Endothelial cell of umbilical vein (primary cell): ENCODE measurements around the gene WWC1. TPM values are rescaled to one million over a fixed set of nuclear protein-coding genes. Genes with fewer than 3 reads are reported as not detected.

ENCODE experiments used
- BruUV-seq: library from RNA; stranded (reverse); fragments of 400-500 nt; replicated peaks from 2 replicates; lab custom pipeline; 2021; lab: Mats Ljungman, UMichigan
- CTCF ChIA-PET: fragments of 300-600, 350-600 bp; sonication (Branson Sonifier 250); formaldehyde crosslinking; loops from one replicate; lab custom pipeline; 2021; ENCODE audit warnings: antibody characterized with exemption, inconsistent platforms; lab: Charles Lee
- POLR2A ChIA-PET: fragments of 300-600, 350-600 bp; sonication (Branson Sonifier 250); formaldehyde crosslinking; loops from one replicate; lab custom pipeline; 2021; ENCODE audit warnings: antibody characterized with exemption, inconsistent platforms; lab: Charles Lee
- DNase-seq: peaks from one replicate; pipeline ENCODE4 v3.0.0-alpha.2; 2011; ENCODE audit warnings: low read depth, low spot score
- FAIRE-seq: peaks from 2 replicates; lab custom pipeline; 2011; peaks lifted over from hg19 to GRCh38; lab: Jason Lieb, UNC
- H2AFZ ChIP-seq: 2 replicates; pipeline ENCODE4 v1.6.0; 2012; ENCODE audit warnings: low read depth, low read length, control low read depth, inconsistent platforms
- H3K27ac ChIP-seq: 2 replicates; pipeline ENCODE4 v1.5.1; 2011; ENCODE audit warnings: low read depth, mild to moderate bottlenecking, control low read depth, low read length, moderate library complexity; ENCODE audit not compliant: insufficient read depth
- H3K27me3 ChIP-seq, 2 experiments: 2 replicates each; pipeline versions ENCODE4 v1.6.0 to v1.6.1; 2011; ENCODE audit warnings: low read length in 2 of 2, mixed read lengths in 1 of 2; ENCODE audit not compliant: control insufficient read depth in 2 of 2, insufficient read depth in 2 of 2
- H3K36me3 ChIP-seq, 2 experiments: 2 replicates in 1 of 2; 3 replicates in 1 of 2; pipeline ENCODE4 v1.5.1; 2011; ENCODE audit warnings: low read length in 2 of 2, mild to moderate bottlenecking in 1 of 2, moderate library complexity in 1 of 2; ENCODE audit not compliant: control insufficient read depth in 2 of 2, insufficient read depth in 2 of 2; ENCODE audit errors: extremely low read depth in 1 of 2
- H3K4me1 ChIP-seq: 3 replicates; pipeline ENCODE4 v1.5.1; 2011; ENCODE audit warnings: mild to moderate bottlenecking, low read length; ENCODE audit not compliant: control insufficient read depth, insufficient read depth; ENCODE audit errors: extremely low read depth
- H3K4me2 ChIP-seq: 2 replicates; pipeline ENCODE4 v1.6.1; 2011; ENCODE audit warnings: low read length, control low read depth, mixed read lengths; ENCODE audit not compliant: insufficient read depth
- H3K4me3 ChIP-seq, 3 experiments: fragments of 200-600 bp in 1 of 3; sonication (generic), shearing (Covaris generic) in 1 of 3; replicated peaks in 1 of 3; 2 replicates each; pipeline ENCODE4 v1.5.1; 2011 to 2016; ENCODE audit warnings: control low read depth in 3 of 3, low read length in 3 of 3, mild to moderate bottlenecking in 2 of 3, inconsistent platforms in 1 of 3, low read depth in 1 of 3, moderate library complexity in 1 of 3; ENCODE audit not compliant: insufficient read depth in 1 of 3
- H3K79me2 ChIP-seq: 2 replicates; pipeline ENCODE4 v1.6.0; 2012; ENCODE audit warnings: low read length, inconsistent platforms; ENCODE audit not compliant: control insufficient read depth, insufficient read depth
- H3K9ac ChIP-seq: replicated peaks from 2 replicates; pipeline ENCODE3; 2011; ENCODE audit warnings: low read length, control low read depth; ENCODE audit not compliant: insufficient read depth; ENCODE audit errors: extremely low read depth
- H3K9me1 ChIP-seq: replicated peaks from 3 replicates; pipeline ENCODE4 v1.6.0; 2011; ENCODE audit warnings: mild to moderate bottlenecking, low read length; ENCODE audit not compliant: control insufficient read depth, insufficient read depth; ENCODE audit errors: extremely low read depth
- H3K9me3 ChIP-seq: replicated peaks from 2 replicates; pipeline ENCODE4 v1.5.1; 2012; ENCODE audit warnings: low read length, inconsistent platforms; ENCODE audit not compliant: control insufficient read depth, insufficient read depth
- H4K20me1 ChIP-seq: replicated peaks from 2 replicates; pipeline ENCODE3; 2011; ENCODE audit warnings: mild to moderate bottlenecking, low read length; ENCODE audit not compliant: control insufficient read depth, insufficient read depth; ENCODE audit errors: extremely low read depth
- CTCF ChIP-seq, 2 donors: IDR thresholded peaks; 1 replicate in 1 of 2; 2 replicates in 1 of 2; pipeline ENCODE4 v1.5.1; 2011; ENCODE audit warnings: low read length in 2 of 2, mild to moderate bottlenecking in 2 of 2, moderate library complexity in 2 of 2, control low read depth in 1 of 2, inconsistent platforms in 1 of 2, low read depth in 1 of 2; ENCODE audit not compliant: insufficient read depth in 1 of 2; ENCODE audit errors: extremely low read depth in 1 of 2
- EZH2 ChIP-seq: IDR thresholded peaks from 2 replicates; pipeline ENCODE4 v1.6.1; 2012; ENCODE audit warnings: borderline replicate concordance, low read depth, mild to moderate bottlenecking, moderate library complexity, low read length, inconsistent platforms; ENCODE audit not compliant: severe bottlenecking
- FOS ChIP-seq: IDR thresholded peaks from 2 replicates; pipeline ENCODE4 v1.6.1; 2011; ENCODE audit warnings: mild to moderate bottlenecking, low read length, moderate library complexity, borderline replicate concordance; ENCODE audit not compliant: insufficient read depth
- GATA2 ChIP-seq: IDR thresholded peaks from 2 replicates; pipeline ENCODE4 v1.7.0; 2011; ENCODE audit warnings: low read depth, mild to moderate bottlenecking, moderate library complexity, mixed read lengths, low read length; ENCODE audit not compliant: insufficient read length, insufficient read depth
- JUN ChIP-seq: IDR thresholded peaks from 2 replicates; pipeline ENCODE4 v1.6.1; 2011; ENCODE audit warnings: borderline replicate concordance, low read depth; ENCODE audit not compliant: insufficient read length, insufficient read depth
- MAX ChIP-seq: IDR thresholded peaks from 2 replicates; pipeline ENCODE4 v1.6.1; 2011; ENCODE audit not compliant: insufficient read depth, insufficient read length
- MYC ChIP-seq: IDR thresholded peaks from one replicate; pipeline ENCODE4 v1.6.1; 2011; ENCODE audit warnings: mild to moderate bottlenecking, low read depth, low read length
- POLR2A ChIP-seq: IDR thresholded peaks from 2 replicates; pipeline ENCODE4 v1.6.1; 2012; ENCODE audit warnings: low read depth, mild to moderate bottlenecking, control low read depth, low read length
- POLR2AphosphoS5 ChIP-seq: IDR thresholded peaks from 2 replicates; pipeline ENCODE4 v1.6.1; 2012; ENCODE audit warnings: low read depth, mild to moderate bottlenecking, control low read depth, low read length, moderate library complexity; ENCODE audit not compliant: insufficient read depth
- dilution Hi-C: fragments of 300-500 bp; cut with MboI; formaldehyde crosslinking; loops from one replicate; pipeline ENCODE4 v1.15.0; 2019; ENCODE audit warnings: low sequenced_read_pairs; ENCODE audit not compliant: extremely low pct_ligation_motif_present
- intact Hi-C: fragments of 100-400 bp; cut with micrococcal nuclease; formaldehyde crosslinking; loops from one replicate; pipeline ENCODE4 v1.10.0; 2022
- polyA plus RNA-seq, 4 experiments: library from polyadenylated mRNA; depleted of rRNA in 3 of 4; stranded (reverse) in 3 of 4; unstranded in 1 of 4; fragments of >200 nt; gene quantifications; 2 replicates each; pipeline versions ENCODE4 v1.2.1 to v1.2.3, GENCODE V29; 2011 to 2012; ENCODE audit warnings: missing spikeins in 1 of 4
- total RNA-seq: library from RNA; stranded (reverse); gene quantifications from 2 replicates; pipeline ENCODE4 v1.2.3, GENCODE V29; 2021

WWC1 gene
- total and polyA plus RNA-seq, 2 donors (not counting 3 experiments of a cell fraction or from before 2014, with no cell fraction given): 0.03 to 0.91 TPM

GRCh38 chr5:168296682-168297081, 5.2 kb downstream of the WWC1 start:
- ChIA-PET POLR2A (no interaction called here), CTCF (no interaction called here)
- no peak overlapping the region for H3K4me3 ChIP-seq
- TF ChIP-seq MYC (no peak), EZH2 (no peak), CTCF (IDR thresholded peaks at IDR 0.05; ENCODE audit: extremely low read depth in 1 of 2, insufficient read depth in 1 of 2, low read depth in 1 of 2, low read length in 2 of 2) (no peak), GATA2 (no peak), POLR2AphosphoS5 (no peak), POLR2A (no peak), JUN (no peak), FOS (no peak), MAX (no peak)
- no peaks in the 10 kb centered on the region for H3K9me3 ChIP-seq
- H3K9me1 ChIP-seq: no peaks in the 10 kb centered on the region
- intact Hi-C loops: no loop called here
- dilution Hi-C loops: no loop called here
- no peaks in the 10 kb centered on the region for H3K4me1 ChIP-seq
- H2AFZ ChIP-seq: no peak overlapping the region
- no peaks in the 10 kb centered on the region for H3K36me3 ChIP-seq
- no TSS peak for BruUV-seq
- no peak overlapping the region for H3K27ac ChIP-seq
- peaks cover 3 to 10% of the 10 kb centered on the region in 2 experiments for H3K27me3 ChIP-seq
- no peaks in the 10 kb centered on the region for H4K20me1 ChIP-seq
- no peak overlapping the region for H3K4me2 ChIP-seq
- no peak for FAIRE-seq
- H3K79me2 ChIP-seq: no peaks in the 10 kb centered on the region
- no peak overlapping the region for H3K9ac ChIP-seq
- no peak for DNase-seq
